SH-SY5Y (cell line): ENCODE data around the gene LITAFD.

Source experiments
- GATA2 ChIP-seq: IDR thresholded peaks from 2 replicates; pipeline ENCODE4 v1.6.1; 2011; ENCODE audit warnings: mild to moderate bottlenecking, low read depth, low read length
- GATA3 ChIP-seq: IDR thresholded peaks from 2 replicates; pipeline ENCODE4 v1.6.1; 2011; ENCODE audit warnings: low read depth, mild to moderate bottlenecking, low read length, moderate library complexity

GRCh38 chr16:8905795-8906591, 23.8 kb downstream of the LITAFD start:
- no peak for TF ChIP-seq GATA3
- TF ChIP-seq GATA2: no peak
